Epithelial cell of esophagus (primary cell): ENCODE results near the gene UCMA.

Experiments used
- DNase-seq: peaks from one replicate; pipeline ENCODE4 v3.0.0; 2010; ENCODE audit warnings: low read depth
- H3K4me3 ChIP-seq: 2 replicates; pipeline ENCODE4 v1.5.1; 2011; ENCODE audit warnings: mild to moderate bottlenecking, low read length, control low read depth
- CTCF ChIP-seq: IDR thresholded peaks from 2 replicates; pipeline ENCODE4 v1.5.1; 2011; ENCODE audit warnings: low read depth, mild to moderate bottlenecking, low read length, control low read depth, inconsistent platforms; ENCODE audit not compliant: insufficient read depth; ENCODE audit errors: missing control alignments

Gene UCMA

GRCh38 chr10:13189961-13190360, 44.2 kb downstream of the UCMA start:
- TF ChIP-seq CTCF, result no peak
- no peak overlapping the region for H3K4me3 ChIP-seq
- no peak for DNase-seq

GRCh38 chr10:13188593-13188992, 45.6 kb downstream of the UCMA start:
- no peak overlapping the region for H3K4me3 ChIP-seq
- TF ChIP-seq CTCF, result no peak
- DNase-seq, result no peak

- DNase-seq, result no peak
- H3K4me3 ChIP-seq, result no peak overlapping the region
- TF ChIP-seq CTCF, result no peak
Measured at GRCh38 chr10:13187135-13187534, 47.0 kb downstream of the UCMA start.

- TF ChIP-seq CTCF, result no peak
- no peak overlapping the region for H3K4me3 ChIP-seq
- no peak for DNase-seq
Measured at GRCh38 chr10:13184730-13185514, 49.3 kb downstream of the UCMA start.

GRCh38 chr10:13184276-13184675, 49.9 kb downstream of the UCMA start:
- no peak for TF ChIP-seq CTCF
- no peak overlapping the region for H3K4me3 ChIP-seq
- no peak for DNase-seq

- no peak for DNase-seq
- no peak for TF ChIP-seq CTCF
- no peak overlapping the region for H3K4me3 ChIP-seq
Measured at GRCh38 chr10:13183625-13184024, 50.5 kb downstream of the UCMA start.

- H3K4me3 ChIP-seq, result no peak overlapping the region
- no peak for TF ChIP-seq CTCF
- DNase-seq, result no peak
Measured at GRCh38 chr10:13182424-13182823, 51.8 kb downstream of the UCMA start.
